Retinal pigment epithelial cell (primary cell): ENCODE data around the gene HSD11B1.

Experiments used
- DNase-seq: peaks from one replicate; pipeline ENCODE4 v3.0.0-alpha.2; 2010; ENCODE audit warnings: low read depth
- H3K4me3 ChIP-seq: 2 replicates; pipeline ENCODE4 v1.5.1; 2011; ENCODE audit warnings: mild to moderate bottlenecking, low read length, control low read depth, moderate library complexity
- CTCF ChIP-seq: conservative IDR thresholded peaks from 2 replicates; pipeline ENCODE4 v1.5.1; 2011; ENCODE audit warnings: low read depth, low read length, control low read depth, inconsistent platforms

Gene HSD11B1

GRCh38 chr1:209759829-209760359, 55.2 kb downstream of the HSD11B1 start:
- no peak for TF ChIP-seq CTCF
- H3K4me3 ChIP-seq = no peak overlapping the region

DNA sequence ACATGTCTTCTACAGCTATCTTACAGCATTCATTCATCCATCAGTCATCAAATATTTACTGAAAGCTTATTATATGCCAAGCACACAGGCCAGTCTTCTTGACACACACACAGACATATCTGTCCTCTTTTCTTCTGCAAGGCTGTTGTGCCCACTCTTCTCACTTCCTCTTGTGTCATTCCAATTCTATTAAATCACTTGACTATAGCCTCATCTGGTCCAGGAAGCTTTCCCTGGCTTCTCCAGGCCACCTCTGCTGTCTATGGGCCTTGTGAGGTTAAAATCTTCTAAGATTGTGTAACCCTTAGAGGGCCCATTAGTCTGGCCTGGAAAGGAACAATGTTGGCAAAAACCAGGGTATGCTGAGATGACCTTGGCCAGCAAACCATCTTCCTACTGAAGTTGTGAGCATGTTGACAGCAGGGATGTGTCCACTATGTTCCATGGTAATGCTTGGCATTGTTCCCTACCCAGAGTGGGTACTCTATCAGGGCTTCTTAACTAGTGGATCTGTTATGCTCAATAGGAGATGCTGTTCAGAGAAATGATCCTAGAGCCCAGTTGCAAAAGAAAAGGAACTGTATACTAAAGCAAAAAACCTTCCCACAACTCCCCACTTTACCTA, 56.5 kb downstream of the HSD11B1 start:
- TF ChIP-seq CTCF = no peak
- no peak overlapping the region for H3K4me3 ChIP-seq
- DNase-seq = no peak

More at GRCh38 chr1:209759829-209760359, 55.2 kb downstream of the HSD11B1 start:
- DNase-seq = no peak

DNA sequence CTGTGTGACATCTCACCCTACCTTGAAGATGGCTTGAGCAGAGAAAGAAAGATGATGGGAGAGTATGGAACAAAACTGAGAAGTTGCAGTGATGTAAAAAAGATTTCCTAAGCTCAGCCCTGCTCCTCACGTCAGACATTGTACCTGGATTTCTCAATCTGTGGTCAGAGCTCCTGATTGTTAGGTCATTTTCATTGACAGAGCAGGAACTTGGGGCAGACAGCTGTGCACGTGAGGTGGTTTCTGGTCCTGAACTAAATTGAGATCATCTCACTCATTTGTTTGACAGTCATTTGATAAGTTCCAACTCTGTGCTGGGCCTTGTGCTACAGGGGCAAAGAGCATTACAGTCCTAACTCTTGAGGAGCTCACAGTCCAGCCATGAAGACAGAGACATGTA, 61.4 kb downstream of the HSD11B1 start:
- no peak for DNase-seq
- TF ChIP-seq CTCF = no peak
- no peak overlapping the region for H3K4me3 ChIP-seq

DNA sequence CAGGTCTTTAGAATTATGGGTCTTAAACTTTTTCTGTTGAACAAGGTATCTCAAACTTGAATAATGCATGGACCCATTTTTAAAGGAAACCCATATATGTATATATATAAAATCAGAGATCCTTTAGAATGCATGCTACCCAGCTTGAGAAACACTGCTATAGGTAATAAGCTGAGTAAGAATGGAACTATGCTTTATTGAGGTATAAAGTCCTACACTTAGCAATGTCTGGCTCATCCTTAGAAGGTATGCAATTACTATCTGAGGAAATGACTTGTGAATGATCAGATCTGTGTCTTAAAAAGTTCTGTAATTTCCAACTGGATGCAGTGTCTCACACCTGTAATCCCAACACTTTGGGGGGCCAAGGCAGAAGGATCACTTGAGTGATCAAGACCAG, 62.5 kb downstream of the HSD11B1 start:
- H3K4me3 ChIP-seq = no peak overlapping the region
- no peak for DNase-seq
- TF ChIP-seq CTCF = no peak

DNA sequence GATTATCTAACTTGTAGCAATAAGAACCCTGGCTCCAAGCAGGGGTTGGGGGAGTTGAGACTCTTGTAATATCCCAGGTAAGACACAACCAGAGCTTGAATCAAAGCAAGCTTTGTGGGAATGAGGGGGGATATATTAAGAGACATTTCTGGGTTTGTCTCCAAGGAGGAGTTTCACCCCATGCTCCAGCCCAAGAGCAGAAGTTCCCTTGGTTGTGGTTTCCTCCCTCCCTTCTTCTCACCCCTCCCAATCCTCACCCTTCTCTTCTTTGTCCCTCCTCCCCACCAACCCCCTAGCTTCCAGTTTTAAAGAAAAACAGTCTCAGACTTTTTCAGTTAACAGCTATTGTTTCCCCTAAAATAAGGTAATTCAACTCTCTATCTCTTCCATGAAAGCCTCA, 63.1 kb downstream of the HSD11B1 start:
- no peak for TF ChIP-seq CTCF
- no peak for DNase-seq
- H3K4me3 ChIP-seq = no peak overlapping the region

- no peak for DNase-seq
- no peak overlapping the region for H3K4me3 ChIP-seq
- no peak for TF ChIP-seq CTCF
Measured at GRCh38 chr1:209768354-209768774, 63.7 kb downstream of the HSD11B1 start.
